Measurements from ENCODE around the gene CLCN5. TPM values are rescaled to one million over a fixed set of nuclear protein-coding genes. Genes with fewer than 3 reads are reported as not detected.

CLCN5 gene
- 12.0 and 16.1 TPM in 2 replicates for total RNA-seq

GRCh38 chrX:49922291-49923241, at the start of gene CLCN5:
Gene CLCN5, plus strand, starts transcription at chrX:49922596. Its CDS starts 2,703 bp downstream, at chrX:49925299.

GRCh38 chrX:49878834-49879655, 43.4 kb upstream of the CLCN5 start, which contains the start of gene USP27X:
Gene USP27X, plus strand, starts transcription at chrX:49879484. Its CDS starts 824 bp downstream, at chrX:49880308.

Small RNA genes lying within 50 kb of the gene (small RNA-seq; reads per million reads assigned to genes)
- gene MIR188: 6.7 reads per million, percentile 87 among the genes with 10 or more reads in this experiment
- 315 reads per million, percentile 99 among the genes with 10 or more reads in this experiment for gene MIR362
- gene MIR500A: 62.0 reads per million, percentile 98 among the genes with 10 or more reads in this experiment
- gene MIR500B: 1.3 reads per million, percentile 30 among the genes with 10 or more reads in this experiment
- gene MIR501: 44.8 reads per million, percentile 97 among the genes with 10 or more reads in this experiment
- 131 reads per million, percentile 99 among the genes with 10 or more reads in this experiment for gene MIR502
- 1,085 reads per million, percentile 100 among the genes with 10 or more reads in this experiment for gene MIR532
- gene MIR660: 349 reads per million, percentile 99 among the genes with 10 or more reads in this experiment
- not detected for gene RNU6-421P

Other genes starting within 250 kb of the CLCN5 start
- not detected in 2 replicates for gene PAGE1, start 226.6 kb upstream of the CLCN5 start, total RNA-seq
- not detected in 2 replicates for gene PAGE4, start 93.3 kb upstream of the CLCN5 start, total RNA-seq
- 2.7 and 3.1 TPM in 2 replicates for gene USP27X, start 43.1 kb upstream of the CLCN5 start, total RNA-seq

All from thoracic aorta endothelial cell (primary cell).